ENCODE data around the gene AMDHD2. TPM values are rescaled to one million over a fixed set of nuclear protein-coding genes. Genes with fewer than 3 reads are reported as not detected.

Gene AMDHD2
- total RNA-seq, 1 experiment from 2014 or later = 67.2 TPM

- Mint-ChIP-seq H3K36me3 (ENCODE audit: insufficient read depth, unreplicated experiment) (peaks cover 42% of the 10 kb centered on the region), H3K9me3 (ENCODE audit: unreplicated experiment) (no peaks in the 10 kb centered on the region), H3K4me1 (ENCODE audit: low read depth, unreplicated experiment) (peaks cover 16% of the 10 kb centered on the region), H3K4me3 (ENCODE audit: unreplicated experiment) (no peak overlapping the region), H3K27ac (ENCODE audit: unreplicated experiment) (no peak overlapping the region), H3K27me3 (ENCODE audit: insufficient read depth, unreplicated experiment) (no peaks in the 10 kb centered on the region)
- Histone ChIP-seq H3K4me3 (ENCODE audit: low read depth, low read length) (no peak overlapping the region), H3K4me1 (peaks cover 25% of the 10 kb centered on the region), H3K36me3 (ENCODE audit: control insufficient read depth, insufficient read depth, low read length) (peaks cover 6% of the 10 kb centered on the region), H3K27me3 (replicated peaks; ENCODE audit: control insufficient read depth, insufficient read depth, low read length) (no peaks in the 10 kb centered on the region), H3K9me3 (no peaks in the 10 kb centered on the region)
- intact Hi-C loops (cut with micrococcal nuclease; ENCODE audit: unreplicated experiment) = no loop called here
- CTCF ChIA-PET = interaction anchor here (0.6 kb wide), 1 partner anchor 84 kb away, joined by 4 read pairs; no protein-coding TSS in a partner anchor
- POLR2A ChIA-PET = no interaction called here
- no peak for TF ChIP-seq CTCF (IDR thresholded peaks at IDR 0.05; ENCODE audit: insufficient read depth in 1 of 2, low read depth in 1 of 2, low read length in 1 of 2, severe bottlenecking in 1 of 2, unreplicated experiment in 1 of 2)
- no TSS peak for BruUV-seq (replicated peaks)
- DNase-seq = no peak
Observed at GRCh38 chr16:2527071-2527783, 7.1 kb downstream of the AMDHD2 start.

- no peaks in the 10 kb centered on the region for H3K27me3 Mint-ChIP-seq (ENCODE audit: insufficient read depth, unreplicated experiment)
- no TSS peak for BruUV-seq (replicated peaks)
- no peaks in the 10 kb centered on the region for H3K9me3 Mint-ChIP-seq (ENCODE audit: unreplicated experiment)
- intact Hi-C loops (cut with micrococcal nuclease; ENCODE audit: unreplicated experiment) = no loop called here
- H3K4me3 ChIP-seq (ENCODE audit: low read depth, low read length) = no peak overlapping the region
- H3K36me3 ChIP-seq (ENCODE audit: control insufficient read depth, insufficient read depth, low read length) = peaks cover 6% of the 10 kb centered on the region
- no peaks in the 10 kb centered on the region for H3K27me3 ChIP-seq (replicated peaks; ENCODE audit: control insufficient read depth, insufficient read depth, low read length)
- POLR2A ChIA-PET = no interaction called here
- CTCF ChIA-PET = interaction anchor here (0.6 kb wide), 1 partner anchor 83 kb away, joined by 4 read pairs; no protein-coding TSS in a partner anchor
- H3K4me3 Mint-ChIP-seq (ENCODE audit: unreplicated experiment) = no peak overlapping the region
- no peaks in the 10 kb centered on the region for H3K9me3 ChIP-seq
- H3K4me1 Mint-ChIP-seq (ENCODE audit: low read depth, unreplicated experiment) = peaks cover 16% of the 10 kb centered on the region
- H3K4me1 ChIP-seq = peaks cover 25% of the 10 kb centered on the region
- H3K27ac Mint-ChIP-seq (ENCODE audit: unreplicated experiment) = no peak overlapping the region
- H3K36me3 Mint-ChIP-seq (ENCODE audit: insufficient read depth, unreplicated experiment) = peaks cover 47% of the 10 kb centered on the region
- TF ChIP-seq CTCF (IDR thresholded peaks at IDR 0.05; ENCODE audit: insufficient read depth in 1 of 2, low read depth in 1 of 2, low read length in 1 of 2, severe bottlenecking in 1 of 2, unreplicated experiment in 1 of 2) = no peak
- no peak for DNase-seq
Observed at GRCh38 chr16:2527784-2528100, 7.6 kb downstream of the AMDHD2 start.

GRCh38 chr16:2528161-2529060, 8.2 kb downstream of the AMDHD2 start:
- Mint-ChIP-seq H3K36me3 (ENCODE audit: insufficient read depth, unreplicated experiment) (peaks cover 47% of the 10 kb centered on the region), H3K4me1 (ENCODE audit: low read depth, unreplicated experiment) (peaks cover 15% of the 10 kb centered on the region), H3K27ac (ENCODE audit: unreplicated experiment) (no peak overlapping the region), H3K27me3 (ENCODE audit: insufficient read depth, unreplicated experiment) (no peaks in the 10 kb centered on the region), H3K4me3 (ENCODE audit: unreplicated experiment) (no peak overlapping the region), H3K9me3 (ENCODE audit: unreplicated experiment) (no peaks in the 10 kb centered on the region)
- Histone ChIP-seq H3K9me3 (no peaks in the 10 kb centered on the region), H3K27me3 (replicated peaks; ENCODE audit: control insufficient read depth, insufficient read depth, low read length) (no peaks in the 10 kb centered on the region), H3K4me1 (peaks cover 21% of the 10 kb centered on the region), H3K36me3 (ENCODE audit: control insufficient read depth, insufficient read depth, low read length) (peaks cover 5% of the 10 kb centered on the region), H3K4me3 (ENCODE audit: low read depth, low read length) (no peak overlapping the region)
- intact Hi-C loops (cut with micrococcal nuclease; ENCODE audit: unreplicated experiment) = no loop called here
- no peak for DNase-seq
- BruUV-seq (replicated peaks) = no TSS peak
- CTCF ChIA-PET = interaction anchor here (0.6 kb wide), 1 partner anchor 83 kb away, joined by 4 read pairs; no protein-coding TSS in a partner anchor
- POLR2A ChIA-PET = no interaction called here
- TF ChIP-seq CTCF (IDR thresholded peaks at IDR 0.05; ENCODE audit: insufficient read depth in 1 of 2, low read depth in 1 of 2, low read length in 1 of 2, severe bottlenecking in 1 of 2, unreplicated experiment in 1 of 2) = no peak

All from Caco-2 (cell line).